ENCODE measurements around the gene UMPS.

Gene UMPS

DNA sequence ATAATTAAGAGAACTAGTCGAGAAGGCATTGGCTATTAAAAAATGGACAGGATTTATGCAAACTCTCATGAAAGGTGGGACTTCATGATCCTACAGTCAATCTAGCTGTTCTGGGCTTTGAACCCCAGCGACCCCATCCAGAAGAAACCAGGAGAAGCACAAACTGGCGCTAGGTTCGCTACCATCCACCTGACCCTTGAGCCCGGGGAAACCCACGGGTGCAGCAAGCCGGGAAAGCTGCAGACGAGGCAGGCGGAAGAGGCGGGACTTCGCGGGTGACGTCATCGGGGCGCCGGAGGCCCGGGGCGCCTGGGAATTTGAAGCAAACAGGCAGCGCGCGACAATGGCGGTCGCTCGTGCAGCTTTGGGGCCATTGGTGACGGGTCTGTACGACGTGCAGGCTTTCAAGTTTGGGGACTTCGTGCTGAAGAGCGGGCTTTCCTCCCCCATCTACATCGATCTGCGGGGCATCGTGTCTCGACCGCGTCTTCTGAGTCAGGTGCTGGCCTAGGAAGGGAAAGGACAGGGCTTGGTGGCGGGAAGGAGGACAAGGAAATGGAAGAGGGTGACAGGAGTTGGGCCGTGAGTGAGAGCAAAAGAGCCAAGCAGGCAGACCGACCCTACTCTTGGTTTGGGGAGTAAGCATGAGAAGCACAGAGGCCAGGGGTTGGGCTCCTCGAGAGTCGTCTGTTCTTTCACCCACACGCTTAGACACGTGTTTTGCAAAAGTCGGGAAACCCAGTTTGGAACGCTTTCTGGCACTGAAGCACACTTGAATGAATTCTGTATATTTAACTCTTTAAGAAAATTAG lies at the start of gene UMPS:
TSS of gene UMPS (plus strand) at position 324 of the 812 bp plus-strand sequence. CDS start at position 344, 20 bp downstream.
- DNase-seq (ENCODE audit: extremely low read depth in 1 of 2, low read depth in 1 of 2) = peak; percentile 83 to 92

DNA sequence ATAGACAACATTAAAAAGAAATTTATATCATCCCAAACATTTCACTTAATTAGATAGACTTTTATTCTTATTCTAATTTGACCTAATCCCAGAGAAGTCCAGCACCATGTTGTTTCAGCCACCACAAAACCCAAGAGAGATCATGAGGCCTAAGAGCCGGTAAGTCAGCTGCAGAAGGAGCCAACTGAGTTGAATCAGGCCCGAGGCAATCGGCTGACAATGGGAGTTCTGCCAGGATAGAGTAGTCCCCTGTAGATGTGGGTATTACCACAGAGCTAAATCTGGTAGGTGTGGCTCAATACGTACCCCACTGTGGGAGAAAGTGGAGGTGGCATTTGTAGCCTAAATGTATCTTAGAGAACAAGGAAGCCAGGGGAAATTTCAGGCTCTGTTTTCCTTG lies 49.7 kb upstream of the UMPS start:
- no peak for DNase-seq (ENCODE audit: extremely low read depth in 1 of 2, low read depth in 1 of 2)

DNA sequence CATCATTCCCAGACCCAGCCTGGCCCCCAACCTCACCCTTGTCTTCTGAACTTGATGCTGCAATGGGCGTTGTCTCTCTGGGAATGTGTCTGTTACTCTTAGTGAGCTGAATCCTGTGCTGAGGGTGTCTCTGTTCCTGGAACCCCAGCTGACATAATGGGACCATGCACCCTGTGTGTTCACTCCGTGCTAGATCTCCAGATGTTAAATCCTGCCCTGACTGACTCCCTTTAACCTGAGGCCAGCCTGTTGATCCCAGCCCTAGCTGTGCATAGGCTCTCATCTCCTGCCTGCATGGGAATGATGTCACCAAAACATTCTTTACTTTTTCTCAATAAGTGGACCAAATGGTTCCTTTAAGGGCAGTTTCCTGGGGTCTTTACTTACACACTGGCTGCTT lies 48.0 kb upstream of the UMPS start:
- DNase-seq (ENCODE audit: extremely low read depth in 1 of 2, low read depth in 1 of 2) = no peak

DNA sequence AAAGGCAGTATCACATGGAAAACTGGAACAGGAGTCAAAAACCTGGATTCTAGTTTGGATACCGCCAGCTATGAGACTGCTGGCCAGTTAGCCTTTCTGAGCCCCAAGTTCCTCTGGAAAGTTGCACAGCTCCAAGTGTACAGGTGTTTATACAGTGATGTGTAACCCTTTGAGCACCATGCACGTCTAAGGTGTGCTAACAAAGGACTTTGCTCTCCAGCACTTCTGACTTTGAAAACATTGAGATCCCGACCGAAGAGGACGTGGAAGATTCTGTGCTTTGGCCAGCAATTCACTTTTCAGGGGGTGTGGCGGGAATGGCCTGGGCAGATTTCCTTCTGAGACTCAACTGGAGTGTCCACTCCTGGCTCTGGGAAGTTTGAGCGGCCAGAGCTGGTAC lies 45.8 kb upstream of the UMPS start:
- DNase-seq (ENCODE audit: extremely low read depth in 1 of 2, low read depth in 1 of 2) = no peak

DNA sequence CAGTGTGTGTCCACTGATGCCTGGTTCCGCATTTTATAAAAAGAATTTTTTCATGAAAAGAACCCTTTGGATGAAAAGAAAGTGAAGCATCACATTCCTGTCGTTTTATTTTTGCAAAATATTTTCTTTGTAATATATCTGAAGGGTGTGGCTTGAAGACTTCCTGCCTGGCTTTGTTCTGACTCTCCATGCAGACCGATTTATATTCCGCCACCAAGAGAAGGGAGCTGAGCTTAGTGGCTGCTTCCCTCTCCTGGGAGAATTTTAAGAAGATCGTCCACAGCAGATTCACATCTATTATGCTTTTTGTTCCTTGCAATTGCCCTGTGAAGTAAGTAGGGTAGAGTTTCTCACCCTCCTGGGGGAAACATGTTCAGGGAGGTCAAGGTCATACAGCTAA lies 45.2 kb upstream of the UMPS start:
- DNase-seq (ENCODE audit: extremely low read depth in 1 of 2, low read depth in 1 of 2) = no peak

DNA sequence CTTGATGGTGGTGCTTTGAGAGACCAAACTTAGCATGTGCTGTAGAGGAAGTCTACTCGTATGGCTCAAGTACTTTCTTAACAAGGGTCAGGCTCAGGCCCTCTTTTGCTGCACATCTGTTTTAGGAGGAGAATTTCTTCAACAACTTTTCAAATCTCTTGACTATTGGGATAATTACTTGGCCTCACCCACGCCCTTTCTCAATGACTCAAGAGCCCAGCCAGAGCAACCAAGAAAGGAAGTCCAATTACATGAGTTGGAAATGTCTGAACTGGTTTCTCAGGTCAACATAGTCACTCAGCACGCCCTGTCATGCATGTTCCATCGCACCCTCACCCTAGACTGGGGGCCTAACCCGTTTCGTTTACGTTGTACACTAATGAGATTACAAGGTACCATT lies 44.8 kb upstream of the UMPS start:
- no peak for DNase-seq (ENCODE audit: extremely low read depth in 1 of 2, low read depth in 1 of 2)

DNA sequence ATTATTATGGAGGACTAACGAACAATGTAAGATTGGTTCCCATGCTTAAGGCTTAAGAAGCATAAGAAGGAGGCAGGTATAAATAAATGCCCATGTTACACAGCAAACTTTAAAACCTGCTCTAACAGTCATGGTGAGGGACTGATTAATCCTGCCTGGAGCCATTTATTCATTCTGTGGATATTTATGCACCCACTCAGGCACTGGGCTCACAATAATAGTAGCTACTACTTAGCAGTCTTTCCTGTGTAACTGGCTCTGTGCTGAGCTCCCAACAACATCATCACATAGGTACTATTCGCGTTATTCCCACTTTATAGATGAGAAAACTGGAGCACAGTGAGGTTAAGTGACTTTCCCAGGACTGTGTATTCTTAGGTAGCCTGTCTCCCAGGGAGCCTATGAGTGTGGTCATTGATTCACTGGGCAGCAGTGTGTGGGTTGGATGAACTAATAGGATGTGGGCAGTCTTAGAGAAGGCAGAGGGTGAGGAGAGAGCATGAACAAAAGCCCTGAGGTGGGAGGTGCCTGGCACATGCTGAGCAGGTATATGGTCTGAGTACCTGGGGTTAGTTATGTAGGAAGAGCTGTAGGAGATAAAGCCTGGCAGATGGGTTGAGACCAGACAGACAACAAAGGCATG lies 44.1 kb upstream of the UMPS start:
- no peak for DNase-seq (ENCODE audit: extremely low read depth in 1 of 2, low read depth in 1 of 2)

DNA sequence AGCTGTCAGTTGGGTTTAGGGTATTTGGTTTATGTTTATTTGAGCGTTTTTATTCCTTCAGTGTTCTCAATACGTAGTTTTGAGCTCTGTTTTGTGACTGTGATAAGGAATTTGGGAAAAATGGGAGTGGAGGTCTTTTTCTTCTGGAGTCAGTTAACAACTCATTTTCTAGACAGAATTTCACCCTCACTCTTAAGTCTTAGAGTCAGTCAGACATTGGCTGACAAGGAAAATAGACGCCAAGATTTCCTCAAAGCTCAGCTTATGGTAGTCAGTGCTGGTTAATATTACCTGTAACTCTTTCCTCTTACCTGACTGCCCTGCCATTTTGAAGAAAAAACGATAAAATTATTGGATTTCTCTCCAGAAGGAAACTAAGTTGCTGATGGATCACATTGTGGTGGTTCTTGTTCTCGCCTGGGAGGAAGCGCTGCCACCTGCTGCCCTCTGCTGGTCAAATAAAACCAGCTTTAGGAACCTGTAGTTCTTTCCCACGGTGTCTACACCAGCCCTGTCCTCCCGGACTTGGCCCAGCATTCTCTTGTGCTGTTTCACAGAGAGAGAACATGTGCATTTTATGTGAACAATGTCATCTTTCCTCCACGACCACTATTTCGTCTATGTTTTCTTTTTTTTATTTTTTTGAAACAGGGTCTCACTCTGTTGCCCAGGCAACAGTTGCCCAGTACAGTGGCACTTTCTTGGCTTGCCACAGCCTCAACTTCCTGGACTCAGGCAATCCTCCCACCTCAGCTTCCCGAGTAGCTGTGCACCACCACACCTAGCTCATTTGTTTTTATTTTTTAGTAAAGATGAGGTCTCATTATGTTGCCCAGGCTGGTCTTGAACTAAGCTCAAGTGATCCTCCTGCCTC lies 41.4 kb upstream of the UMPS start:
- DNase-seq (ENCODE audit: extremely low read depth in 1 of 2, low read depth in 1 of 2) = peak; percentile 36 to 52

DNA sequence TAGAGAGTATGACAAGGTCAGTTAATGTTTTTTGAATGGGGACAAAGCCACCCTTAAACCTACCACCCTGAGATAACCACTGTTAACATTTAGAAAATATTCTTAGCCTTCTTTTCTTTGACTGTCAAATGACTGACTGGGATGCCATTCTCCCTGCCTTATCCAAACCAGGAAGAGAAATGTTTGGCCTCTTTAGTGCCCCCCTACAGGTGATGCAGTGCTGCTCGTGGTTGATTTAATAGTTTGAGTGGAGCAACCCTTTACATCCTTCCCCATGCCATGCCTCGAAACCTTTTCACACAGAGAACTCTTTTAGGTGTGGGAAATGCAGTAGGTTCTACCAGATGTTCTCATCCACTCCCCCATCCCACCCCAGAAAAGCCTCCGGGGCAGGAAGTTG lies 38.7 kb upstream of the UMPS start:
- DNase-seq (ENCODE audit: extremely low read depth in 1 of 2, low read depth in 1 of 2) = no peak

DNA sequence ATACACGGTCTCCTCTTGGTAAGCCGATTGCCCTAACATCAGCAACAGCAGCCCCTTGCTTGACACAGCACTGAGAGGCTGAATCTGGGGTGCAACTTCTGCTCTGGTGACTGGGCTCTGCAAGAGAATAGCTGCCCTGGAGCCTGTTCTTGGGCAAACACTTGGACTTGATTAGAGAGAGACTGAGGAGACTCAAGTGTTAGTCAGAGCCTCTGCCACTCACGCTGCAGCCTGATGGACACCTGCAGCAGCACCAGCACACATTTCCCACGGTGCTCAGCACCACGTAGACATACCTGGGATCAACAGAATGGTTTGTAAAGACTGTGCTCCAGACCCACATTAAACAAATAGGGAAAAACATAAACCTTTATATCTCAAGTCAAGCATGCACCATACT lies 35.8 kb upstream of the UMPS start:
- no peak for DNase-seq (ENCODE audit: extremely low read depth in 1 of 2, low read depth in 1 of 2)

DNA sequence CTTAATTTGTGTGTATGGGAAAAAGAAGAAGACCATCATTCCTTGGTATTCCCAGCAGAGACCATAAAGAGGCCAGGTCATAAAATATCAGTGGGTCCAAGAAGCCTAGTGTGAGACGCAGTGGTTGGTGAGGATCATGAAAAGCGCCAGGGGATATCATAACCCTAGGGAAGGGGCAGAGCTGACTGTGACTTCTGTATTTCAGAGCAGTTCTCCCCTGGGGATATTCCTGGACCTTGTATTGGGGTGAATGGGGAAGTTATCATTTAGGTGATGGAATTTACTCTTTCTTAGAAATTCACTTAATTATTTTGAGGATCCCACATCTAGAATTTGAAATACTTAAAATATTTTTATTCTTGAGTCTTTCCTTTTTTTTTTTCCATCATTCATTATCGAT lies 34.9 kb upstream of the UMPS start:
- no peak for DNase-seq (ENCODE audit: extremely low read depth in 1 of 2, low read depth in 1 of 2)

DNA sequence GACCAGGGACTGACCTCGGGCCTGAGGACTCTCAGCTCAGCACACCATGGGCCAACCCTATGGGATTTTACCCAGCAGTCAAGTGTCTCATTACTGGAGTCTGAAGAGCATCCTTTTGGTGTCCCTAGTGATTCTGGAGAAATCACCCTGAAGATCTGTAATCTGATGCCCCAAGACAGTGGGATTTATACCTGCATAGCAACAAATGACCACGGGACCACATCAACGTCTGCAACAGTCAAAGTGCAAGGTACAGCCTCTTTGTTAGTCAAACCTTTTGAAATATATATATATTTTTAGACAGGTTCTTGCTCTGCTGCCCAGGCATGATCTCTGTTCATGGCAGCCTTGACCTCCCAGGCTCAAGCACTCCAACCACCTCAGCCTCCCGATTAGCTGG lies 34.2 kb upstream of the UMPS start:
- no peak for DNase-seq (ENCODE audit: extremely low read depth in 1 of 2, low read depth in 1 of 2)

DNA sequence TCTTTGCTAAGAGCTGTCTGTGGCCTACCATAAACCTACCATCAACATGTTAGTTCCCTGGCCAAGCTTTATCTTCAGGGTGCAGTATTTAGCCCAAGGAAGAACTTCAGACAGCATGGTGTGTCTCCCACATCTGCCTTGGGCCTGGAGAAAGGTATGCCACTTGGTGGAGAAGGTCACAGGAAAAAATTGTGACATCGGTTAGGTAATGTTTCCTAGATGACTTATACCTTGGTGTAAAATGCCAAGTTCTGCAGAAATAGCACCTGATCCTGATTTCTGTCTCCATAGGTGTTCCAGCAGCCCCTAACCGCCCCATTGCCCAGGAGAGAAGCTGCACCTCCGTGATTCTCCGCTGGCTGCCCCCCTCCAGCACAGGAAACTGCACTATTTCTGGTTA lies 33.0 kb upstream of the UMPS start:
- DNase-seq (ENCODE audit: extremely low read depth in 1 of 2, low read depth in 1 of 2) = no peak

DNA sequence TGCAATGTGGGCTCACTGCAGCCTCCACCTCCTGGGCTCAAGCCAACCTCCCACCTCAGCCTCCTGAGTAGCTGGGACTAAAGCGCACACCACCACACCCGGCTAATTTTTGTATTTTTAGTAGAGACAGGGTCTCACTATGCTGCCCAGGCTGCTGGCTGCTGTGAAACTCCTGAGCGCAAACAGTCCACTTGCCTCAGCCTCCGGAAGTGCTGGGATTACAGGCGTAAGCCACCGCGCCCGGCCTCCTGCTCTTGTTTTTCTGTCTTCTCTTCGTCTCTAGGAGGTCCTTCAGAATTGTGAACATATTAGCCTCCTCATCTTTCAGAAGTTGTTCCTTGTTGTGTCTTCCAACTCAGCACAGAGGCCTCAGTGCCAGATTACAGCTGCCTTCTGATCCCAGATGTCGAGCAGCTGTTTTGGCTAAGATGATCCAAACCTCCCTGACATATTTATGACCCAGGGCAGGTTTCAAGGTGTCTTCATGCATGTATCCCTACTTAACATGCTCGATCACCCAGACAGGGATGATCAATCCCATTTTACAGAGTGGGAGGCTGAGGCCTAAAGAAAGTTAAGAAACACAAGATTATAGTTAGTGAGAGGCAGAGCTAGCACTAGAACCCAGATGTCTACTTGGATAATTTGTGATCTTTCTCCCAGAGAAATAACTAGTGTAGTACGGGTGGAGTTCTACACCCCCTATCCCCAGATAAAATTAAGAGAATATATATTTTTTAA lies 32.1 kb upstream of the UMPS start:
- no peak for DNase-seq (ENCODE audit: extremely low read depth in 1 of 2, low read depth in 1 of 2)

DNA sequence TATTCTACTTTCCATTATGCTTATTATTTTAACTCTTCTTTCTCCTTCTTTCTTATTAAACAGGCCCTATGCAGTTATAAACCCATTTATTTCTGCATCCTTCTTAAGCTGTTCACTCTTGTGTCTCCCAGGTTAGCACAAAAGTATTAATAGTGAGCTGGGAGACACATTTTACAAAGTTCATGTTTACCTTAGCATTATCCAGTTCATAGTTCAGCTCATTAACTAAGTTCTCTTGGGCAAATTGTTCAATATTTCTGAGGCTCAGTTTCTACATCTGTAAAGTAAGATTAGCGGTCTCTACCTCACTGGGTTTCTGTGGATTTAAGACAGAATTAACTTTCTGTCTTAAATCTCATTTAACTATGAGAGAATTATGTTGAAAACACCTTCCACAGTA lies 31.2 kb upstream of the UMPS start:
- DNase-seq (ENCODE audit: extremely low read depth in 1 of 2, low read depth in 1 of 2) = no peak

DNA sequence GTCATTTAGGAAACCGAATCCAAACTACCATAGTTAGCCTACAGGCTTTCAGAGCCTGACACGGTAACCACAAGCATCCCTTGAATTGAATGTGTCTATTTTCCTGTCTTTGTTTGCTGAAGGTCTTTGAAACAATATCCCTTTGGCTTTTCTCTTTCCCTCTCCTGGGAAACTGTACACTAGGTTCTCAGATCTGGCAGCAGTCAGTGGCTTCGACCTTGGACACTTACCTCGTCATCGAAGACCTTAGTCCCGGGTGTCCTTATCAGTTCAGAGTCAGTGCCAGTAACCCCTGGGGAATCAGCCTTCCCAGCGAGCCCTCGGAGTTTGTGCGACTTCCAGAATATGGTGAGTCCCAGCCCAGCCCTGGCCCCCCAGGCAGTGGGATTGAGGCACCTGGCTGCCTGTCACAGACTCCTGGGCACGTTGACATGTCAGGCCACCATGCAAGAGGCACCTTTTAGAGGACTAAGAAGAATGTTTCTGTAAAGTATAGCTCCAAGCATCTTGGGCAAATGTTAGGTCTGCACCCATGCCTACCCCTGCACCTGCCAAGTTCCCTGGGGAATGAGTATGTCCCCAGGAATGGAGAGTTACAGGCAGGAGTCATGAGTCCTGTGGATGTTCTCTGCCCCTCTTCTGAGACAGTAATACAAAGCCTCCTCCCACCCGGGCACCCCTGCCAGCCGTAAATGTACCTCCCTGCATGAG lies 30.4 kb upstream of the UMPS start:
- DNase-seq (ENCODE audit: extremely low read depth in 1 of 2, low read depth in 1 of 2) = no peak

DNA sequence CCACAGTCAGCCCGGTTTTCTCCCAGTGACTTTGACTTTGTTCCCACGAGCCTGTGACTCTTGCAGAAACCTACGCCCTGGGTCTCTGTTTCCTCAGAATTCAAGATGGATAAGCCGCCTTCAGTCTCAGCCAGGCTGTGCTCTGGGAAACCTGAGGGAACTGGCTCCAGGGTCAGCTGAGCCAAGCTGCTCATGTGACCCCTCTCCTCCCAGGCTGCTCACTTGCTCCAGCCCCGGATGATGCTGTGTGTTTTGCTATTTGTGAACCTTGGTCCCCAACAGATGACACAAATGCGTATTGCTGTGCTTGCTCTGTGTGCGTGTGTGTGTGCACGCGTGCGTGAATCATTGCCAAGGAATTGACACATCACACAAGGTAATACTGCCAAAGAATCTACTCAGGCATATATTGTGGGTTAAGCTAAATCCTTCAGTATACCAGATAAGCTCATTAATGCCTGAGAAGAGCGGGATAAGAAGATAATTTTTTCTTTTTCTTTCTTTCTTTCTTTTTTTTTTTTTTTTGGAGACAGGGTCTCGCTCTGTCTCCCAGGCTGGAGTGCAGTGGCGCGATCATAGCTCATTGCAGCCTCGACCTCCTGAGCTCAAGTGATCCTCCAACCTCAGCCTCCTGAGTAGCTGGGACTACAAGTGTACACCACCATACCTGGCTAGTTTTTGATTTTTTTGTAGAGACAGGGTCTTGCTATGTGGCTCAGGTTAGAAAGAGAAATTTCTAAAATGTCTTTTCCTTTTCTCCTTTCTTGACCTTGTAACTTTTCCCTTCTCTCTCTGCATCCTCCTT lies 29.2 kb upstream of the UMPS start:
- no peak for DNase-seq (ENCODE audit: extremely low read depth in 1 of 2, low read depth in 1 of 2)

DNA sequence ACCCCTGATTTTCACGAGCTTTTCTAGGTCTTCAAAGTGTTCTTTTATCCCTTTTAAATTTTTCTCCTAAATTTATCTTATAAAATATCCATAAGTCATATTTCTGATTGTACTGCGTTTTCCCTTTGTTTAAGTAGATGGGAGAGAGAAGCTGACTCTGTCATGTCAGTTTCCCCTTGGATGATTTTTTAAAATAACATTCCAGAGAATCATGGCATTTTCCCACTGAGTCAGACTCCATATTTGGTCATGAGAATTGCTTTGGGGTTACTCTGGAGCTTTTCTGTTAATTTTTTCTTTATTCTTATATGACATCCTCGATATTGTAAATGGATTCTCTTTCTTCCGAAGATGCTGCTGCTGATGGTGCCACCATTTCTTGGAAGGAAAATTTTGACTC lies 28.6 kb upstream of the UMPS start:
- no peak for DNase-seq (ENCODE audit: extremely low read depth in 1 of 2, low read depth in 1 of 2)

DNA sequence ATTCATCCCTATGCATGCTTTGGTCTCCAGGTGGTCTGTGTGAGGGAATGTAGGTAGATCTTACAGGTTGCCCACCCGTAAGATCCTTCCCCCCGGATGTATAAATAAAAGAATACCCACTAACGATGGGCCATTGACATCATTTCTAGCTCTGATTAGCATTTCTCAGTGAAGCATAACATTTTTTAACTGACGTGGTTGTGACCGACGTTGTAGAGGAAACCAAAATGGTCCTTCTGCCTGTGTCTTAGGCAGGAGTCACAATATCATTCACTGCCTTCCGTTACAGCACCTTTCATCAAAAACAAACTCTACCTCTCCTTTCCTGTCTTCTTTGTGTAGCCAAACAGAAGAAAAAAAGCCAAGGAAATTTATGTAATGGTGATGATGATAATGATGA lies 27.3 kb upstream of the UMPS start:
- no peak for DNase-seq (ENCODE audit: extremely low read depth in 1 of 2, low read depth in 1 of 2)

DNA sequence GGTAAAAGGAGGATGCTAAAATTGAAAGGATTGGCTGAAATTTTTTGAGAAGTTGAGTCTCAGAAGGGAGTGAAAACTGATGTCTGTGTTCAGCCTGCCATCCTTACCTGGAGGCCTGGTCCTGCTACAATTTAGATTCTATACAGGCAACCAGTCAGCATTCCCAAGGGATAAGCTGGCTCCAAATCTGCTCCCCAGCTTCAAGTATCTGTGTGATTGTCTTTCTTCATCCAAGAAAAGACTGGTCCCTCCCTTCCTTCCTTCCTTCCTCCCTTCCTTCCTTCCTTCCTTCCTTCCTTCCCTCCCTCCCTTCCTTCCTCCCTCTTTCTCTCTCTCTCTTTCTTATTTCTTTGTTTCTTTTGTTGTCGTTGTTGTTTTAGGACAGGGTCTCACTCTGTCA lies 24.7 kb upstream of the UMPS start:
- no peak for DNase-seq (ENCODE audit: extremely low read depth in 1 of 2, low read depth in 1 of 2)
